Measurements from ENCODE around the gene MRGPRD. TPM values are rescaled to one million over a fixed set of nuclear protein-coding genes. Genes with fewer than 3 reads are reported as not detected.

Gene MRGPRD
- total and polyA plus RNA-seq, 7 donors = not detected

- WGBS, 3 donors = 43 to 52% (median 45%) methylated on average over 10 of the region's 10 CpGs
- no peak for TF ChIP-seq CTCF (IDR thresholded peaks at IDR 0.05)
- DNase-seq (no peak), ATAC-seq (no peak)
- intact Hi-C loops (cut with DNase I) = no loop called here
- H3K27me3 ChIP-seq (ENCODE audit: insufficient read depth in 3 of 3, low read length in 2 of 3) = peaks cover 0 to 2% (median 0%) of the 10 kb centered on the region in 3 donors
- no peak overlapping the region for H3K4me3 ChIP-seq
- H3K4me1 ChIP-seq = no peaks in the 10 kb centered on the region
- no peaks in the 10 kb centered on the region for H3K9me3 ChIP-seq
- H3K36me3 ChIP-seq (ENCODE audit: insufficient read depth in 1 of 2, low read depth in 1 of 2) = no peaks in the 10 kb centered on the region
- H3K27ac ChIP-seq = no peak overlapping the region
Measured at GRCh38 chr11:69022260-69022659, 41.5 kb upstream of the MRGPRD start.

GRCh38 chr11:69018924-69019323, 38.1 kb upstream of the MRGPRD start:
- no peak for TF ChIP-seq CTCF (IDR thresholded peaks at IDR 0.05)

GRCh38 chr11:69017951-69018350, 37.2 kb upstream of the MRGPRD start:
- ATAC-seq (no peak), DNase-seq (no peak)
- no peak for TF ChIP-seq CTCF (IDR thresholded peaks at IDR 0.05)
- WGBS, 3 donors = 84 to 90% (median 90%) methylated on average over 10 of the region's 10 CpGs
- H3K27me3 ChIP-seq (ENCODE audit: insufficient read depth in 3 of 3, low read length in 2 of 3) = peaks cover 0 to 26% (median 9%) of the 10 kb centered on the region in 3 donors
- no peaks in the 10 kb centered on the region for H3K9me3 ChIP-seq
- H3K4me1 ChIP-seq = peaks cover 6% of the 10 kb centered on the region
- H3K27ac ChIP-seq = no peak overlapping the region
- intact Hi-C loops (cut with DNase I) = no loop called here
- H3K36me3 ChIP-seq (ENCODE audit: insufficient read depth in 1 of 2, low read depth in 1 of 2) = no peaks in the 10 kb centered on the region
- H3K4me3 ChIP-seq = no peak overlapping the region

More at GRCh38 chr11:69018924-69019323, 38.1 kb upstream of the MRGPRD start:
- Histone ChIP-seq H3K4me1 (no peaks in the 10 kb centered on the region), H3K27me3 (ENCODE audit: insufficient read depth in 3 of 3, low read length in 2 of 3) (peaks cover 0 to 17% (median 7%) of the 10 kb centered on the region in 3 donors), H3K36me3 (ENCODE audit: insufficient read depth in 1 of 2, low read depth in 1 of 2) (no peaks in the 10 kb centered on the region), H3K27ac (no peak overlapping the region), H3K4me3 (no peak overlapping the region), H3K9me3 (no peaks in the 10 kb centered on the region)
- intact Hi-C loops (cut with DNase I) = no loop called here
- no peak for ATAC-seq
- no peak for DNase-seq
- 41 to 53% (median 44%) methylated on average over 13 of the region's 13 CpGs for whole genome bisulfite sequencing, 3 donors

GRCh38 chr11:69014898-69015549, 34.2 kb upstream of the MRGPRD start:
- no peak for DNase-seq
- Histone ChIP-seq H3K27me3 (ENCODE audit: insufficient read depth in 3 of 3, low read length in 2 of 3) (peaks cover 0 to 53% (median 13%) of the 10 kb centered on the region in 3 donors), H3K4me3 (no peak overlapping the region)

More at GRCh38 chr11:69014898-69015549, 34.2 kb upstream of the MRGPRD start:
- WGBS, 3 donors = 76 to 82% (median 80%) methylated on average over 9 of the region's 9 CpGs
- H3K27ac ChIP-seq = peak overlapping the region; percentile 58
- intact Hi-C loops (cut with DNase I) = no loop called here
- no peak for ATAC-seq
- H3K4me1 ChIP-seq = peaks cover 11% of the 10 kb centered on the region
- no peak for TF ChIP-seq CTCF (IDR thresholded peaks at IDR 0.05)
- no peaks in the 10 kb centered on the region for H3K36me3 ChIP-seq (ENCODE audit: insufficient read depth in 1 of 2, low read depth in 1 of 2)
- no peaks in the 10 kb centered on the region for H3K9me3 ChIP-seq
